H9 (cell line): Measurements from ENCODE around the gene FKTN. TPM values are rescaled to one million over a fixed set of nuclear protein-coding genes. Genes with fewer than 3 reads are reported as not detected.

Experiments used
- DNase-seq: peaks from one replicate; pipeline ENCODE4 v3.0.0-alpha.2; 2017
- H2AFZ ChIP-seq: one replicate; pipeline ENCODE4 v1.6.1; 2013; ENCODE audit warnings: mild to moderate bottlenecking, low read length, control low read depth, moderate library complexity
- H2AK5ac ChIP-seq: 2 replicates; pipeline ENCODE4 v1.6.1; 2013; ENCODE audit warnings: low read length, control low read depth, mixed read lengths; ENCODE audit not compliant: insufficient read length
- H2BK120ac ChIP-seq: one replicate; pipeline ENCODE4 v1.6.1; 2013; ENCODE audit warnings: low read depth, mild to moderate bottlenecking, low read length, control low read depth, inconsistent platforms; ENCODE audit not compliant: poor library complexity, severe bottlenecking
- H2BK12ac ChIP-seq: 2 replicates; pipeline ENCODE4 v1.6.1; 2013; ENCODE audit warnings: low read length, control low read depth, mixed read lengths, low read depth; ENCODE audit not compliant: insufficient read length
- H2BK15ac ChIP-seq: 2 replicates; pipeline ENCODE4 v1.6.1; 2013; ENCODE audit warnings: low read depth, low read length, control low read depth
- H2BK20ac ChIP-seq: one replicate; pipeline ENCODE4 v1.6.1; 2013; ENCODE audit warnings: low read depth, mild to moderate bottlenecking, low read length, control low read depth, inconsistent platforms; ENCODE audit not compliant: poor library complexity, severe bottlenecking
- H2BK5ac ChIP-seq: 2 replicates; pipeline ENCODE4 v1.6.1; 2013; ENCODE audit warnings: low read length, control low read depth, mixed read lengths; ENCODE audit not compliant: insufficient read length
- H3K14ac ChIP-seq: 2 replicates; pipeline ENCODE4 v1.6.1; 2013; ENCODE audit warnings: low read length, control low read depth; ENCODE audit not compliant: insufficient read depth
- H3K18ac ChIP-seq: 2 replicates; pipeline ENCODE4 v1.6.1; 2013; ENCODE audit warnings: low read depth, mild to moderate bottlenecking, mixed read lengths, low read length, control low read depth; ENCODE audit not compliant: insufficient read length
- H3K23ac ChIP-seq: 2 replicates; pipeline ENCODE4 v1.6.1; 2013; ENCODE audit warnings: low read length, control low read depth, mixed read lengths, low read depth; ENCODE audit not compliant: insufficient read length
- H3K23me2 ChIP-seq: 2 replicates; pipeline ENCODE4 v1.6.1; 2013; ENCODE audit warnings: low read depth, mild to moderate bottlenecking, mixed read lengths, low read length, control low read depth; ENCODE audit not compliant: insufficient read length, poor library complexity, severe bottlenecking
- H3K27ac ChIP-seq: 2 replicates; pipeline ENCODE4 v1.5.1; 2013; ENCODE audit warnings: low read length, control low read depth, mixed read lengths, low read depth; ENCODE audit not compliant: insufficient read length
- H3K27me3 ChIP-seq: 2 replicates; pipeline ENCODE4 v1.6.1; 2013; ENCODE audit warnings: low read length, control low read depth, inconsistent platforms; ENCODE audit not compliant: insufficient read depth
- H3K4ac ChIP-seq: 2 replicates; pipeline ENCODE4 v1.6.1; 2013; ENCODE audit warnings: low read depth, mild to moderate bottlenecking, control low read depth, inconsistent platforms, low read length, moderate library complexity
- H3K4me1 ChIP-seq: 2 replicates; pipeline ENCODE4 v1.6.1; 2013; ENCODE audit warnings: low read length, control low read depth, inconsistent platforms; ENCODE audit not compliant: insufficient read depth
- H3K4me2 ChIP-seq: 2 replicates; pipeline ENCODE4 v1.6.1; 2013; ENCODE audit warnings: low read length, control low read depth, mixed read lengths; ENCODE audit not compliant: insufficient read length, insufficient read depth
- H3K56ac ChIP-seq: 2 replicates; pipeline ENCODE4 v1.6.1; 2013; ENCODE audit warnings: low read depth, mild to moderate bottlenecking, mixed read lengths, low read length, control low read depth; ENCODE audit not compliant: insufficient read length
- H3K79me1 ChIP-seq: 2 replicates; pipeline ENCODE4 v1.6.1; 2013; ENCODE audit warnings: low read depth, mild to moderate bottlenecking, moderate library complexity, low read length, control low read depth, inconsistent platforms; ENCODE audit not compliant: insufficient read depth, poor library complexity, severe bottlenecking
- H3K79me2 ChIP-seq: 2 replicates; pipeline ENCODE4 v1.6.1; 2013; ENCODE audit warnings: low read length, control low read depth, inconsistent platforms; ENCODE audit not compliant: insufficient read depth
- H3K9ac ChIP-seq: 2 replicates; pipeline ENCODE4 v1.6.1; 2013; ENCODE audit warnings: low read length, control low read depth, mixed read lengths; ENCODE audit not compliant: insufficient read length; ENCODE audit errors: extremely low read depth
- H3K9me3 ChIP-seq: one replicate; pipeline ENCODE4 v1.6.1; 2013; ENCODE audit warnings: low read depth, low read length, inconsistent platforms; ENCODE audit not compliant: control insufficient read depth
- H3T11ph ChIP-seq: one replicate; pipeline ENCODE4 v1.6.1; 2013; ENCODE audit warnings: mild to moderate bottlenecking, low read length, control low read depth, inconsistent platforms
- H4K20me1 ChIP-seq: one replicate; pipeline ENCODE4 v1.6.1; 2013; ENCODE audit not compliant: control insufficient read depth, insufficient read length, insufficient read depth
- H4K5ac ChIP-seq: 2 replicates; pipeline ENCODE4 v1.6.1; 2013; ENCODE audit warnings: low read depth, mild to moderate bottlenecking, mixed read lengths, low read length, control low read depth; ENCODE audit not compliant: insufficient read length
- H4K8ac ChIP-seq: replicated peaks from 2 replicates; pipeline ENCODE4 v1.6.1; 2013; ENCODE audit warnings: low read length, control low read depth, mixed read lengths, low read depth; ENCODE audit not compliant: insufficient read length
- H4K91ac ChIP-seq: 2 replicates; pipeline ENCODE4 v1.6.1; 2013; ENCODE audit warnings: low read depth, mild to moderate bottlenecking, moderate library complexity, mixed read lengths, low read length, control low read depth; ENCODE audit not compliant: insufficient read length
- H3K27ac Mint-ChIP-seq, 3 experiments: 2 replicates in 2 of 3; 3 replicates in 1 of 3; pipeline ENCODE4 v1.8.0; 2020 to 2021; ENCODE audit warnings: mixed read lengths in 3 of 3, mild to moderate bottlenecking in 1 of 3, moderate library complexity in 1 of 3
- H3K27me3 Mint-ChIP-seq: 2 replicates; pipeline ENCODE4 v1.8.0; 2021; ENCODE audit warnings: low read depth, mild to moderate bottlenecking, moderate library complexity, mixed read lengths
- H3K36me3 Mint-ChIP-seq, 3 experiments: 2 replicates in 2 of 3; 3 replicates in 1 of 3; pipeline ENCODE4 v1.8.0; 2020 to 2021; ENCODE audit warnings: low read depth in 3 of 3, mixed read lengths in 3 of 3; ENCODE audit not compliant: insufficient read depth in 1 of 3
- H3K4me1 Mint-ChIP-seq, 2 experiments: 2 replicates each; pipeline ENCODE4 v1.8.0; 2020; ENCODE audit warnings: mixed read lengths in 2 of 2
- H3K4me3 Mint-ChIP-seq, 2 experiments: 2 replicates in 1 of 2; 3 replicates in 1 of 2; pipeline ENCODE4 v1.8.0; 2020 to 2021; ENCODE audit warnings: mild to moderate bottlenecking in 2 of 2, mixed read lengths in 2 of 2, moderate library complexity in 1 of 2
- H3K9me3 Mint-ChIP-seq, 2 experiments: 2 replicates in 1 of 2; 3 replicates in 1 of 2; pipeline ENCODE4 v1.8.0; 2020; ENCODE audit warnings: mild to moderate bottlenecking in 2 of 2, mixed read lengths in 2 of 2, moderate library complexity in 1 of 2
- WGBS: extraction: QIAGEN DNeasy Blood & Tissue Kit; methylation state at CpG from one replicate; pipeline ENCODE4 v1.1.7; 2013; ENCODE audit warnings: missing lambda C conversion rate, low lambda C conversion rate, mixed read lengths; ENCODE audit not compliant: insufficient read length; ENCODE audit errors: extremely low coverage; 5-methylcytosine and 5-hydroxymethylcytosine counted together
- total RNA-seq: library from RNA; stranded (reverse); gene quantifications from 2 replicates; pipeline ENCODE4 v1.2.1, GENCODE V29; 2021
- TF ChIP-seq, protein P1 (sequence below): fragments of 200-600 bp; sonication (generic); conservative IDR thresholded peaks from 3 replicates; pipeline ENCODE4 v1.8.0; 2021; ENCODE audit warnings: antibody characterized with exemption, mild to moderate bottlenecking

Gene FKTN
- total RNA-seq, 1 experiment from 2014 or later: 14.3 TPM

DNA sequence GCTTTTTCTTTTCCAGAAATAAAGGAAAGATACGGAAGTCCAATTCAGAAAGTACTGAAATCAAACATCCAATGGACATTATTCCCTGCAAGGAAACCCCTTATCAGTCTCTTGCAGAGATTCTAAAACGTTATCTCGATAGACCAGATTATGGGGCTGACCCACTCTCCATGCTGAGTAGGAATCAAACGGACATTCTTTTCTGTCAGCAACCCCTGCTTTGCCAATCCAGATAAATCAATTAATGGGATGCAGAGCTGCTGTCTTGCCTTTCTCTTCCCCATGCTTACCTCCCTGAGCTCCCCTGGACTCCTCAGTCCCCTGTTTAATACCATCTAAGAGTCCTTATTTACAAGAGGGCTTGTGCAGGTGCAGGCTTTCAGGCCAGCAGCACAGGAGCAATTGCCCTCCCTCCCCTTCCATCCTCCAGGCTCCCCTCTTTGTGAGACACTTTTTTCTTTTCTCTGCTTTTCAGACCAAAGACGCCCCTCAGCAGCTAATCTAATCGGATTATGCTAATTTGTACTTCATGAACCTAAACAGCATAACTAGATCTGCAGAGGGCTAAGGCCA is 118.5 kb downstream of the FKTN start:
- H3K79me2 ChIP-seq: no peaks in the 10 kb centered on the region
- no peak overlapping the region for H3K4me3 Mint-ChIP-seq
- no peak overlapping the region for H4K5ac ChIP-seq
- H3K18ac ChIP-seq: no peak overlapping the region
- no peak overlapping the region for H4K8ac ChIP-seq
- H4K91ac ChIP-seq: no peak overlapping the region
- no peak overlapping the region for H3K27ac ChIP-seq
- H3K23me2 ChIP-seq: no peaks in the 10 kb centered on the region
- no peaks in the 10 kb centered on the region for H3K27me3 ChIP-seq
- no peak overlapping the region for H3K14ac ChIP-seq
- H3K23ac ChIP-seq: no peak overlapping the region
- no peak overlapping the region for H2AK5ac ChIP-seq
- H3T11ph ChIP-seq: no peak overlapping the region
- no CpG with 5 or more reads among the region's 6 CpGs for WGBS
- no peak overlapping the region for H2BK120ac ChIP-seq
- DNase-seq: no peak
- H3K4me2 ChIP-seq: no peak overlapping the region
- no peaks in the 10 kb centered on the region for H3K79me1 ChIP-seq
- H3K36me3 Mint-ChIP-seq: no peaks in the 10 kb centered on the region
- no peak overlapping the region for H2BK12ac ChIP-seq
- H2BK5ac ChIP-seq: no peak overlapping the region
- no peaks in the 10 kb centered on the region for H3K9me3 Mint-ChIP-seq
- no peak overlapping the region for H2BK20ac ChIP-seq
- H2AFZ ChIP-seq: no peak overlapping the region
- H3K9me3 ChIP-seq: no peaks in the 10 kb centered on the region
- H3K4ac ChIP-seq: no peak overlapping the region
- no peaks in the 10 kb centered on the region for H3K27me3 Mint-ChIP-seq
- no peak overlapping the region for H3K56ac ChIP-seq
- TF ChIP-seq, protein P1, sequence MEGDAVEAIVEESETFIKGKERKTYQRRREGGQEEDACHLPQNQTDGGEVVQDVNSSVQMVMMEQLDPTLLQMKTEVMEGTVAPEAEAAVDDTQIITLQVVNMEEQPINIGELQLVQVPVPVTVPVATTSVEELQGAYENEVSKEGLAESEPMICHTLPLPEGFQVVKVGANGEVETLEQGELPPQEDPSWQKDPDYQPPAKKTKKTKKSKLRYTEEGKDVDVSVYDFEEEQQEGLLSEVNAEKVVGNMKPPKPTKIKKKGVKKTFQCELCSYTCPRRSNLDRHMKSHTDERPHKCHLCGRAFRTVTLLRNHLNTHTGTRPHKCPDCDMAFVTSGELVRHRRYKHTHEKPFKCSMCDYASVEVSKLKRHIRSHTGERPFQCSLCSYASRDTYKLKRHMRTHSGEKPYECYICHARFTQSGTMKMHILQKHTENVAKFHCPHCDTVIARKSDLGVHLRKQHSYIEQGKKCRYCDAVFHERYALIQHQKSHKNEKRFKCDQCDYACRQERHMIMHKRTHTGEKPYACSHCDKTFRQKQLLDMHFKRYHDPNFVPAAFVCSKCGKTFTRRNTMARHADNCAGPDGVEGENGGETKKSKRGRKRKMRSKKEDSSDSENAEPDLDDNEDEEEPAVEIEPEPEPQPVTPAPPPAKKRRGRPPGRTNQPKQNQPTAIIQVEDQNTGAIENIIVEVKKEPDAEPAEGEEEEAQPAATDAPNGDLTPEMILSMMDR: no peak
- H3K4me1 Mint-ChIP-seq: peaks cover 31 to 61% of the 10 kb centered on the region in 2 experiments
- H2BK15ac ChIP-seq: no peak overlapping the region
- no peaks in the 10 kb centered on the region for H3K4me1 ChIP-seq
- H3K27ac Mint-ChIP-seq: peak overlapping the region in 2 of 3 experiments; percentile 74 to 88; a peak in 4 of 7 replicates
- no peaks in the 10 kb centered on the region for H4K20me1 ChIP-seq
- H3K9ac ChIP-seq: no peak overlapping the region
